Upper lobe of left lung (tissue), 6 donors: ENCODE measurements around the gene CIZ1. TPM values are rescaled to one million over a fixed set of nuclear protein-coding genes. Genes with fewer than 3 reads are reported as not detected.

Experiments
- ATAC-seq, 2 donors: fragments of 200-7000 bp; cut with Tn5 transposase; one replicate each; pipeline ENCODE4 v1.9.1; 2022; ENCODE audit warnings: mild to moderate bottlenecking in 2 of 2, moderate library complexity in 2 of 2; ENCODE audit not compliant: low FRiP score in 2 of 2
- DNase-seq, 2 donors: peaks; one replicate each; pipeline ENCODE4 v3.0.0-alpha.2; 2019 to 2020
- H3K27ac ChIP-seq, 4 donors: fragments of 200-600 bp; sonication (generic); one replicate each; pipeline ENCODE4 v1.5.1; 2016 to 2019
- H3K27me3 ChIP-seq, 4 donors: fragments of 200-600 bp; sonication (generic); one replicate each; pipeline ENCODE4 v1.5.1; 2017 to 2019
- H3K36me3 ChIP-seq, 4 donors: fragments of 200-600 bp; sonication (generic); one replicate each; pipeline ENCODE4 v1.5.1; 2016 to 2019
- H3K4me1 ChIP-seq, 4 donors: fragments of 200-600 bp; sonication (generic); one replicate each; pipeline ENCODE4 v1.5.1; 2018 to 2019
- H3K4me3 ChIP-seq, 4 donors: fragments of 200-600 bp; sonication (generic); one replicate each; pipeline ENCODE4 v1.5.1; 2017 to 2019; ENCODE audit warnings: mild to moderate bottlenecking in 2 of 4, moderate library complexity in 1 of 4
- H3K9me3 ChIP-seq, 4 donors: fragments of 200-600 bp; sonication (generic); one replicate each; pipeline ENCODE4 v1.5.1; 2018 to 2019
- EP300 ChIP-seq, 4 donors: sonication (generic); formaldehyde crosslinking; IDR thresholded peaks; one replicate each; pipeline ENCODE4 v1.5.1; 2017; ENCODE audit warnings: antibody characterized with exemption in 4 of 4, control low read depth in 2 of 4
- POLR2A ChIP-seq, 4 donors: fragments of 450-650 bp; IDR thresholded peaks; one replicate each; pipeline ENCODE4 v1.5.1; 2016 to 2017; ENCODE audit warnings: antibody characterized with exemption in 4 of 4, mild to moderate bottlenecking in 2 of 4
- POLR2AphosphoS5 ChIP-seq, 2 donors: sonication (generic); formaldehyde crosslinking; IDR thresholded peaks; one replicate each; pipeline ENCODE4 v1.5.1; 2017; ENCODE audit warnings: antibody characterized with exemption in 2 of 2
- WGBS, 2 donors: methylation state at CpG; one replicate each; pipeline ENCODE4 v1.1.5; 2017 to 2018; 5-methylcytosine and 5-hydroxymethylcytosine counted together
- total RNA-seq, 6 donors: library from RNA; depleted of rRNA in 4 of 6; stranded (reverse); fragments of >200 nt in 4 of 6; gene quantifications; one replicate each; pipeline versions ENCODE4 v1.1.0 to v1.2.1, GENCODE V29; 2016 to 2021
- TF ChIP-seq, protein P1 (sequence below), 6 experiments: fragments of 450-650 bp in 4 of 6; fragments of 200-600 bp in 2 of 6; sonication (generic) in 2 of 6; IDR thresholded peaks; one replicate each; pipeline ENCODE4 v1.5.1; 2016 to 2019; ENCODE audit warnings: antibody characterized with exemption in 6 of 6
- donor health status: DM: no; HTN: no; CAD: no; lungs with moderate emphysema.
- donor health status: DM: no; HTN: yes; CAD: no; lungs with severe emphysema.

CIZ1 gene
- total RNA-seq, 6 donors from 2014 or later: 53.4 to 136 (median 95.5) TPM

- ATAC-seq: no peak
- Histone ChIP-seq H3K4me1 (peaks cover 0 to 18% (median 13%) of the 10 kb centered on the region in 4 donors), H3K27ac (no peak overlapping the region), H3K27me3 (no peaks in the 10 kb centered on the region), H3K9me3 (no peaks in the 10 kb centered on the region), H3K4me3 (no peak overlapping the region), H3K36me3 (no peaks in the 10 kb centered on the region)
- TF ChIP-seq, protein P1, sequence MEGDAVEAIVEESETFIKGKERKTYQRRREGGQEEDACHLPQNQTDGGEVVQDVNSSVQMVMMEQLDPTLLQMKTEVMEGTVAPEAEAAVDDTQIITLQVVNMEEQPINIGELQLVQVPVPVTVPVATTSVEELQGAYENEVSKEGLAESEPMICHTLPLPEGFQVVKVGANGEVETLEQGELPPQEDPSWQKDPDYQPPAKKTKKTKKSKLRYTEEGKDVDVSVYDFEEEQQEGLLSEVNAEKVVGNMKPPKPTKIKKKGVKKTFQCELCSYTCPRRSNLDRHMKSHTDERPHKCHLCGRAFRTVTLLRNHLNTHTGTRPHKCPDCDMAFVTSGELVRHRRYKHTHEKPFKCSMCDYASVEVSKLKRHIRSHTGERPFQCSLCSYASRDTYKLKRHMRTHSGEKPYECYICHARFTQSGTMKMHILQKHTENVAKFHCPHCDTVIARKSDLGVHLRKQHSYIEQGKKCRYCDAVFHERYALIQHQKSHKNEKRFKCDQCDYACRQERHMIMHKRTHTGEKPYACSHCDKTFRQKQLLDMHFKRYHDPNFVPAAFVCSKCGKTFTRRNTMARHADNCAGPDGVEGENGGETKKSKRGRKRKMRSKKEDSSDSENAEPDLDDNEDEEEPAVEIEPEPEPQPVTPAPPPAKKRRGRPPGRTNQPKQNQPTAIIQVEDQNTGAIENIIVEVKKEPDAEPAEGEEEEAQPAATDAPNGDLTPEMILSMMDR (IDR thresholded peaks at IDR 0.05): no peak
- TF ChIP-seq POLR2A (IDR thresholded peaks at IDR 0.05): no peak
- no peak for TF ChIP-seq EP300 (IDR thresholded peaks at IDR 0.05)
- TF ChIP-seq POLR2AphosphoS5 (IDR thresholded peaks at IDR 0.05): no peak
- no peak for DNase-seq
- 88 to 89% methylated on average over 10 of the region's 10 CpGs for WGBS, 2 donors
Measured at GRCh38 chr9:128222026-128222425, 30.7 kb upstream of the CIZ1 start.

DNA sequence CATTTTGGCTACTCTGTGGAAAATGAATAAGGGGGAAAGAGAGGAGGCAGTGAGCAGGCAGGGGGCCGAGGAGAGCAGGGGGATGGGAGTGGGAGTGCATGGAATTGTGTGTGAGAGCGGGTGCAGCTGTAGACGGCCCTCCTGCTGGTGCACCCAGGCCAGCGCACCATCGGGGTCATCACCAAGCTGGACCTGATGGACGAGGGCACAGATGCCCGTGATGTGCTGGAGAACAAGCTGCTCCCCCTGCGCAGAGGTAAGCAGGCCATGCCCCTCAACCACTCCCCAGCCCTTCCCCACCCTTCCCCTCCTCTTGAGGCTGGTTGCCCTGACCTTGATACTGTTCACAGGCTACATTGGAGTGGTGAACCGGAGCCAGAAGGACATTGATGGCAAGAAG, 28.5 kb upstream of the CIZ1 start:
- H3K4me1 ChIP-seq: peaks cover 0 to 18% (median 13%) of the 10 kb centered on the region in 4 donors
- no peak overlapping the region for H3K4me3 ChIP-seq
- WGBS, 2 donors: 81 to 83% methylated on average over 8 to 9 of the region's 9 CpGs
- ATAC-seq (no peak), DNase-seq (no peak)
- no peaks in the 10 kb centered on the region for H3K9me3 ChIP-seq
- TF ChIP-seq POLR2AphosphoS5 (IDR thresholded peaks at IDR 0.05) (no peak), EP300 (IDR thresholded peaks at IDR 0.05) (no peak), POLR2A (IDR thresholded peaks at IDR 0.05) (no peak)
- TF ChIP-seq, protein P1 (IDR thresholded peaks at IDR 0.05): no peak
- H3K27ac ChIP-seq: no peak overlapping the region
- H3K36me3 ChIP-seq: no peaks in the 10 kb centered on the region
- no peaks in the 10 kb centered on the region for H3K27me3 ChIP-seq

- ATAC-seq (peak; percentile 90 to 95), DNase-seq (peak; percentile 96 to 98)
- Histone ChIP-seq H3K36me3 (no peaks in the 10 kb centered on the region), H3K27me3 (no peaks in the 10 kb centered on the region), H3K4me3 (peak overlapping the region in 3 of 4 donors; percentile 27 to 49 (median 46)), H3K27ac (no peak overlapping the region), H3K9me3 (no peaks in the 10 kb centered on the region), H3K4me1 (peaks cover 0 to 18% (median 13%) of the 10 kb centered on the region in 4 donors)
- WGBS, 2 donors: 19 to 33% methylated on average over 33 to 47 of the region's 47 CpGs
- no peak for TF ChIP-seq EP300 (IDR thresholded peaks at IDR 0.05)
- TF ChIP-seq, protein P1 (IDR thresholded peaks at IDR 0.05): peak in 4 of 6 experiments; percentile 11 to 55 (median 29)
Measured at GRCh38 chr9:128218518-128219389, 27.4 kb upstream of the CIZ1 start.

DNA sequence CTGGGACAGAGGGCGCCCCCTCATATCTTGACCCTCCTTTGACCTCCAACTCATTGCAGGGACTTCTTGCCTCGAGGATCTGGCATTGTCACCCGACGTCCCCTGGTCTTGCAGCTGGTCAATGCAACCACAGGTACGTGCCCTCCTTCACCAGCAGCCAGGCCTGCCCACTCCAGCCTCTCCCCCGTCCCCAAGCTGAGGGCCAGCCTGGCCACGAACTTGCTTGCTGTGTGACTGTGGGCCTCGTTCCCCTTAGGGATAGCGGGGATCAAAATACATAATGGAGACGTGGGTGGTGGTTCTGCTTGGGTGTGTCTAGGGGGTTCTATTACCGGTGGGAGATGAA, 26.8 kb upstream of the CIZ1 start:
- H3K4me1 ChIP-seq: peaks cover 0 to 18% (median 13%) of the 10 kb centered on the region in 4 donors
- TF ChIP-seq POLR2A (IDR thresholded peaks at IDR 0.05) (no peak), POLR2AphosphoS5 (IDR thresholded peaks at IDR 0.05) (no peak), EP300 (IDR thresholded peaks at IDR 0.05) (no peak)
- TF ChIP-seq, protein P1 (IDR thresholded peaks at IDR 0.05): no peak
- peak overlapping the region in 3 of 4 donors; percentile 27 to 49 (median 46) for H3K4me3 ChIP-seq
- no peak for ATAC-seq
- no peak for DNase-seq
- no peaks in the 10 kb centered on the region for H3K9me3 ChIP-seq
- 69 to 76% methylated on average over 10 to 11 of the region's 11 CpGs for WGBS, 2 donors
- H3K27me3 ChIP-seq: no peaks in the 10 kb centered on the region
- no peaks in the 10 kb centered on the region for H3K36me3 ChIP-seq
- no peak overlapping the region for H3K27ac ChIP-seq
